ENCODE results near the gene PRICKLE1.

Gene PRICKLE1

DNA sequence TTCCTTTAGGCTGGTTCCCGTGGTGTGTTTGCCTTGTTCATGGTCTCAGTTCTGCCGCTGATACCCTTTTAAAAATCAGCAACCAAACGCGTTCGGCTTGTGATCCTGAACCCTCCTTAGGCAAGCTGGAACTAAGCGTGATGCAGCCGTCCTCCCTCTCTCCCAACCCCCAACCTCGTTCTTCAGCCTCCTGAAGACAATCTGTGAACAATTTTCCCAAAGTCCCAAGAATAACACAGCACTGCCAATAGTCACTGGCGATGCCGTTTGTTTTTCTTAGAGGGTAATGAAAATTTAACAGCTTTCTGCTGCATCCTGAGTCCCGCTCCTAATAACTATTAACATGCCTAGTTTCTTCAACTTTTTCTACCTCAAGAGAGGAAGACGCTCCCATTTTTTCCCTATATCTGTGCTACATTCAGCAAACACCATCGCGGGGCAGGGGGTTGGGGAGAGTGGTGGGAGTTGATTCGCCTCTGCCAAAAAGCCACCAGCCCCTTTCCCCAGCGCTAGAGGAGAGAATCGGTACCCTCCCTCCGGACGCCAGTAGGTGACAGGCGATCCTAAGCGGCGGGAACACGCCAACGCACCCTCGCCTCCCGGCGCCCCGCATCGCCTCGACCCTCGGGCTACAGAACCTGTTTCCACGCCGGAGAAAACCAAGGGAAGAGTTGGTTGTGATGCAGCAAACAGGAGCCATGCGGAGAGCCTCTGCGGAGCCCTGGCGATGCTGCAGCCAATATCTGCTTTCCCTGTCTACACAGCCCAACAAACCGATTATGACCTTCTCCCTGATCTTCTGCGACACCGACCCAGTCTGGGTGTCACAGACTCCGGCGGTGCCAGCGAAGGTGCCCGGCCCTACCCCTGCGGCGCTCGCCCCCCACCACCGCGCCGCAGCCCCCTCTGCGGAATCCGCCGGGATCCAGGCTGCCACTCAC is 752 bp downstream of the PRICKLE1 start:
- DNase-seq: peak; percentile 81

DNA sequence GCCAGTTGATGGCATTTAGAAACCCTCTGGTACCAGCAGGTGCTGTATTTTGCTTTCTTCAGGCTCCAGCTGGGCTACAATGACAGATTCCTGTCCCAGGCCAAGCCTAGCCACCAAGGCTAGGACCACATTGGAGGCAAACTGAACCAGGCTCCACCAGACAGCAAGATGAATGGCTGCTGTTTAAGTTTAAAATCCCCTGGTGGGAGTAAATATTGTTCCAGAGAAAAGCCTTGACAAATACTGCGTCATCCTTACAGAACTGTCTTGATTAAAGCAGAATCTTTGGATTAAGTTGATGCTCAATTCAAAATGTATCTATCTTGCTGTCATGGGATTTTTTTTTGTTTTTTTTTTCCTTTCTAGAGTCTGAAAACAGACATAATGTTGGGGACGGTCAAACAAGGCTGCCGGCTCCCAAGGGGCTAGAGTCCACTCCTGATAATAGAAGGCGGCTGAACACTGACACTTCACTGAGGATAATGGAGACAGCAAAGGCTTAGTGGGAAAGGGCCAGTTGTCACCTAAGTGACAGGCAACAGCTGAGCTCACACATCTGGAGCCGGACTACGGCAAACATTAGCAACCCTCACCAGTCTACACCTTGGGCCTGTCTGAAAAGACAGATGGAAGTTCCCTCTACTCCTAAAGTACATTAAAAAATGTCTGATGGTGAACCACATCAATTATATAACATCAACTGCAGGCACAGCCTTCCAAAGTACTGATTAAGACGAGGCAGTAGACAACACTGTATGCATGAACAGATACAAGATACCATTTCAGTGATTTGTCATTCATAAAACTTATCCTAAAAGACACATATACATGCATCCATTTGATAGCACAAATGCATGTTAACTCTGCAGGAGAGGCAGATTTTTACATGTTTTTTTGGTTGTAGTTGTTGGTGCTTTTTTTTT is 1.7 kb downstream of the PRICKLE1 start:
- peak; percentile 94 for DNase-seq

DNA sequence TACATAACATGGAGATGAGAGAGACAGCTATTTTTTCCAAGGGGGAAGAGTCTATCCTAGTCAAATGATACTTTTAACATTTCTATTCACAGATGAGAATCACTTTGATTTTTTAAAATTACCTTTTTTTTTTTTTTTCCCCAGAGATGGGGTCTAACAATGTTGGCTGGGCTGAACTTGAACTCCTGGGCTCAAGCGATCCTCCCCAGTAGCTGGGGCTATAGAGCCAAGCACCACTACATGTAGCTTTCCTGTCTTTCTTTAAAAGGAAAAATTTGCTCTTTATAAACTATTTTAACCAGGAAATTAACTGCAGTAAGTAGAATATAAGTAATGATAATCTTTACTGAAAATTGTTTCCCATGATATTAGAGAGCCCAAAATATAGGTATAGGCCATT is 3.3 kb downstream of the PRICKLE1 start:
- peak; percentile 17 for DNase-seq

DNA sequence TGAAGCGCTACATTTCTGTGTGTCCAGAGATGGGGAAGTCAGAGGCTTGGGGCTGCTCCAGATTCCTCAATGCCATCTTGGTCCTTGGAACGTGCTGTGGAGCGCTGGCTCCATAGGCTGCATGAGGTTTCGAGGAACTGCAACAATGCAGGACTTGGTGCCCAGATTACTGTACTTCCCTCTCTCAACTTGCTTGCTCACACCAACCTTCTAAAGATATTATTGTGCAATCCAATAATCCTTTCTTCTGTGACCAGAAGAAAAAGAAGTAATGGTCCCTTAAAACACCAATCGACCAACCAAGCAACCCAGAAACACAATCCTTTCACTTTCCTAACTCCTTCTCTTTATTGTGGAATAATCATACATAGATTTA is 3.7 kb downstream of the PRICKLE1 start:
- no peak for DNase-seq

DNA sequence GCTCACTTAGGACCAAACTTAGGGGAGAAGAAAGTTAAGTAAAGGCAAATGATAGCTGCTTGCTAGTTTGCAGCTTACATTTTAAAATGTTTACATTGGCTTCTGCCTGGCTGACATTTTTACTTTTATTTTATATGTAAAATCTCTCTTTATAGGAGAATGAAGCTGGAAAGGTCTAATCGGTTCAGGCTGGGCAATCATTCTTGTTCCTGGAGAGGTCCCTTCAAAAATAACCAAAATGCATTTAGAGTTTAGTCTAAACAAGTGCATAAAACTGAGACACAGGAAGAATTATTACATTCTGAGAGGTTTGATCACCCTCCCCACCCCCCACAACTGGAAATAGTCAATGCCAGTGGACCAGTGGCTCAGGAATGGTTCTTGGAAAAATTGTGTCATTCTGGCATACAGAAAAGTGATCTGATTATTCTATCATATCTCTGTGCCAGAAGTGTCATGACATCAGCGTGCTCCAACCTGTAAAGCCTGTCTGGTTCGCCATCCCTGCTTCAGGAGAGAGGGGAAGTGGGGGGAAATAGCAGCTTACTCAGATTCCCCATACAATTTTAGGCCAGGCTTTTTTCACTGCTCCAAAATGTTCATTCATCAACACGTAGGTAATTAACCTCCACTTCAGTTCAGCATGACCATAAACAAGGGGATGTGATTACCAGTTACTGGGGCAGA is 4.2 kb downstream of the PRICKLE1 start:
- peak; percentile 61 for DNase-seq

DNA sequence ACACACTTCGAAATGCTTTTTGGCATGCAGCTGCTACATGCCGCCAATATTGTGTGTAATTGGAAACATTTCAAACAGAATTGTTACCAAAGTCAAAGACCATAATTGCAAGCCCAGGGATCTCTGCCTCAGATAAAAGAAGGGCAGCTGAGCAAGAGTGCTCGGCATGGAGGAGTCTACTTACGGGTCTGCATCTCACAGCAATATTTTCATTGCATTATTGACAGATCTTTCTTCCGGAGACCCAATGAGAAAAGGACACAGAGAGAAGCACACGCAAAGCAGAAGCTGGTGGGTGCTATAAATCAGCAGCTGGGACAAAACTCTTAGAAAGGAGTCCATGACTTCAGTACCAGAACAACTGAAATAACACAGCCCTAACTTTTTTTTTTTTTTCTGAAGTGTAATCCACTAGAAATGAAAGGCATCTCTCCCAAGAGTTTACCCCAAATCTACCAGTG is 4.9 kb downstream of the PRICKLE1 start:
- DNase-seq: peak; percentile 73

DNA sequence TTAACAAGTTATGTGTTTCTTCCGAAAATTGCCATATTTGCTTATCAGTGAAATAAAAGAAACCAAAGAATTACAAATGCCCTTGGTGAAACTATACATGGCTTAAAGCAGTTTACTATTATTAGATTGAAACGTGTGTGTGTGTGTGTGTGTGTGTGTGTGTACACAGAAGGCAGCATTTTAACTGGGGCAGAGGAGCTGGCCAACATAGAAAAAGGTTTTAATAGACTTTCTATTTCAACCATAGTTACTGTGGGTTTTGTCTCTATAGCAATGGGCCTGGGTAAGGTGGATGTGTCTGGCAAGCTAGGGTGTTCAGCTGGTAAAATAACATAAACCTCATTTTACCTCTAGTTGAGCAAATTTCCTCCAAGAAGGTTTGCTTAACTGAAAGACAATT is 6.5 kb downstream of the PRICKLE1 start:
- DNase-seq: no peak

DNA sequence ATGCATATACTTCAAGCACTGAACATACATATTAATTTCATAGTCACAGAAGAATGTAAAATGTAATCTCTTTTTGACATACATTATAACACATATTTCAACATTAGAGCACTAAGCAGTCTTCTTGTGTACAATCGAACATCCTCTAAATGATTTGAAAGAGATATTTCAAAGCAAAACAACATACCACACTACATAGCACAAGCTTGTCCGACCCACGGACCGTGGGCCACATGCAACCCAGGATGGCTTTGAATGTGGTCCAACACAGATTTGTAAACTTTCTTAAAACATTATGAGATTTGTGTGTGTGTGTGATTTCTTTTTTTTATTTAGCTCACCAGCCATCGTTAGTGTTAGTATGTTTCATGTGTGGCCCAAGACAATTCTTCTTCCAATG is 7.0 kb downstream of the PRICKLE1 start:
- no peak for DNase-seq

DNA sequence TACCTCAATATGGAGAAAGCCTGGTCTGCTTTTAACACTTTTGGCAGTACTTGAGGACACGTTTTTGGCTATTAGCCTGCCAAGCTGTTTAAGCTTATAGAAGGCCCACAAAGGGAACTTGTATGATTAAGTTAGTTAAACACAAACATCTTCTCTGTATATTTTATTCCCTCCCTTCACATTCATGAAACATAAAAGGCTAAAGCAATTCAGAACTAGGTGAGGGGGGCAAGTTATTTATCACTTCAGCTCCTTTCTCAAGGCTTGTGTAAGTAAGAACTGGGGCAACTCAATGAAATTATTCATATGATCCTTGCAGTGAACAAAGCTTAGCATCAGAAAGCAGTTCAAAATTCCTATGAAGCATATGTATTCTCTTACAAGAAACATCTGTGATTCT is 7.5 kb downstream of the PRICKLE1 start:
- DNase-seq: no peak

DNA sequence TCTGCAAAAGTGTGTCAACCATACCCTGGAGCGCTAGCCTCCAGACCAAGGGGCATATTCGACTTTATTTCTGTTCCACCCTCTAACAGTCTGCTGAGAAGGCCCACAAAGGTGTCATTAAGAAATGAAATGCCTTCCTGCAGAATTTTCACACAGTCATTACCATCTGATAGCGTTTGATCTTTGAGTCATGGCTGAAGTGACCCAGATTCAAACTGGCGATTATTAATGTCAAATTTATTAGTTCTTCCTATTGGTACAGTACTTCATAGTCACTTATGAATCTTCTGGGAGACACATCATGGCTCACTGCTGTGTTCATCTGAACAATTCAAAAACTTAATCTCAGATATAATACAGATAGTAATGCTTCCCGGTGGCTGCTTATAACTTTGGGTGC is 13.2 kb downstream of the PRICKLE1 start:
- DNase-seq: peak; percentile 17

DNA sequence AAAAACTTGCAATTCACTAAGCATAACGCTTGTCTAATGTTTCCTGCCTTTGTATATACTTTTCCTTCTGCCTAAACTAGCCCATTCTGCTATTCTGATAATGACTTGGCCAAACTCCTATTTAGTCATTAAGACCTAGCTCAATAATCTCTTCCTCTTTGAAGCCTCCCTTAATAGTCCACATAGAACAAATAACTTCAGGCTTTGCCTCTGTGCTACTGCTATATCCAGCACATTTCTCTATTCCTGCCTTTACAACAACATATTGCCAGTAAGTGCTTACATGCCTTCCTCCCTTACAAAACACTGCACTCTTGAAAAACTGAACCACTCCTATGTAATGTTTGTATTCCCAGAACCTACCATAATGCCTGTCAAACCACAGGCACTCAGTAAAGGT is 13.8 kb downstream of the PRICKLE1 start:
- DNase-seq: no peak

DNA sequence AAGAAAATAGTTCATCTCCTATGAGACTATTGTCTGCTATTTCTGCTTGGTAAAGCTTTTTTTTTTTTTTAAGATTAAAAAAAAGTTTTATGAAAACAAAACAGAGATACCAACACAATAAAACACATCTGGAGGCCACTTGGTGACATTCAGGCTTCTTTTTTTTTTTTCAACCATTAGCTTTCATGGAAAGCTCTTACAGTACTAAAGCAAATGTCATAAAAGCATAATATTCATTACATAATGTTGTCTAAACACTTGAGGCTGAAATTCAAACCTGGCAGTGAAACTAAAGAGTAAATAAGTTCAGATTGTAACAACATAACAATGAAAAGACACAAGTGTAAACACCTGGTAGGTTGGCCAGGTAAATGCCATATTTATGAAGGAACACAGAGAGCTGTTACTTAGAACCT is 14.7 kb downstream of the PRICKLE1 start:
- DNase-seq: peak; percentile 61

DNA sequence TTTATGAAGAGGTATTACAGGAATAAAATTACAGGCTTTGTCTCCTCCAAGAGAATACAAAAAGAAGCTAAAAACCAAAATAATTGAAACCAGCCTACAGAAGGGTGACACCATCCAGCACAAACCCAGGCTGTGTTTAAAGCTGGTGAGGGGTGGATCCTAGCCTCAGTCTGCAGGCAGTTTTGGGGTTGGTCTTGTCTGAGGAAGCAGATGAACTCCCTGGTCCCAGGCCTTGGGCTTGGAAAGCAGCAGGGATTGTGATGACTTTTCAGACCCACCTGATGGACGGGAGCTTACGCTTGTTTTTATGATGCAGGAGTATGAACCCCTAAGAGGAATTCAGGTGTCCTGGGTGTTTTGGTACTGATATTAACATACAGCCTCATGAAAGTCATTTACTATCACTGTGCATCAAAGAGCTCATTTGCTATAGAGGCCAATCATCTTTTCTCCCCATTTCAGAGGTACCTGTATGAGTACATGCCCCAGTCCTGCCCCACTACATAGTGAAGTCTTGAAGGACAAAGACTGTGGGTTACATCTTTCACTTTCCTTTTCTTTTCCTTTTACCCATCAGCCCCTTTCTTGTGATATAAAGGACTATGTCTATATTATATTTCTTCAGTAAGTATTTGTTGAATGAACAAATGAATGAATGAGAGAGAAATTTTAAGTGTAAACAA is 18.1 kb downstream of the PRICKLE1 start:
- no peak for DNase-seq

DNA sequence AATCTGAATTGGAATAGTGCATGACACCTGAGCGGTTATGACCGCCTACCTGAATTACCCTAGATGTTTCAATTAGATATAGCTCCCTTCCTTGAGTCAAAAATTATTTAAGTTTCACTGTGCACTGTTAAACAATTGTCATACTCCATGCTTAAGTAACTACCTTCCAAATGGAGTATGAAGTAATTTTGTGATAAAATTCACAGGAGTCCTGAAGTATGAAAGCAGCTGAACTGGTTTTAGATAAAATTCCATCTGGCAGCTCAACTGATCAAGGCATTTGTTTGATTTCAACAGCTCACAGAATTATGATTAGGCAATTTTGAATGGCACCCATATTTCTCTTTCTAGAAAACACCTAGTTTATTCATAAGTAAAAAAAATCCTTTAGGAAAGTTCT is 19.5 kb downstream of the PRICKLE1 start:
- no peak for DNase-seq

DNA sequence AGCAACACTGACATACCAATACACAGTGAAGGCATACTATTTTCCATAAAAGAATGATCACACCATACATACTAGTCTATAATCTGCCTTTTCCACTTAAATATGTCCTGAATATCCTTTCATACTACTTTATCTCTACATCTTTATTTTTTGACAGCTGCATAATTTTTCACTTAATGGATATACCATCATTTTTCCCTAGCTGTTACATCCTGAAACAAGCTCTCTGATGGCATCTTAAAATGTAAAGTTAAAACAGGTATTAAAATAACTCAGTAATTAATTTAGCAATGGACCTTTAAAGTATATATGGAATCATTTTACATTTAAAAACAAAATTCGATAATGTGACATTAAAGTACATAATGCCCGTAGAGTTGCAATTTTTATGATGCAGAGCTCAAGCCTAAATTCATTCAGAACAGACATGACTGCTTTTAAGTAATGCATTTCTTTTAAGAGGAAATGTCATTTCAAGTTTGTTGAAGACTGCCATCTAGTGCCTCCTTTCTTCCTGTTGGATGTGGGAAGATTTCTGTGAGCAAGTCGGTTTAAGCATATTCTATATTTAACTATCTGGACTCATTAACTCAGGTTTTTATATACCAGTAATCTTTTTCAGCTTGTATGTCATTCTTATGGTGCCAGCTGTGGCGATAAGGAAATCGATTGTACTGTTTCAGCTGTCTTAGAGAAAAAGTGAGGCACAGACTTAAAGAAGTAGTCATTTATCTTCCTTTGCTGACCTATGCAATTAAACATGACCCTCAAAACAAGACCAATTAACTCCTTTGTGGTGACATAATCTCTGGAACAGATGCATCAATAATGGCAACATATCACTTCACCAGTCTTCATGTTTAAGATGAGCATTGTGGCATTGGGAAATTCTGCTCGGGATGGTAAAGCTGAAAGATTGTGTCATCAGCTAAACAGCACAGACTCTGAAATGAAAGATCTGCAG is 20.3 kb downstream of the PRICKLE1 start:
- peak; percentile 86 for DNase-seq

DNA sequence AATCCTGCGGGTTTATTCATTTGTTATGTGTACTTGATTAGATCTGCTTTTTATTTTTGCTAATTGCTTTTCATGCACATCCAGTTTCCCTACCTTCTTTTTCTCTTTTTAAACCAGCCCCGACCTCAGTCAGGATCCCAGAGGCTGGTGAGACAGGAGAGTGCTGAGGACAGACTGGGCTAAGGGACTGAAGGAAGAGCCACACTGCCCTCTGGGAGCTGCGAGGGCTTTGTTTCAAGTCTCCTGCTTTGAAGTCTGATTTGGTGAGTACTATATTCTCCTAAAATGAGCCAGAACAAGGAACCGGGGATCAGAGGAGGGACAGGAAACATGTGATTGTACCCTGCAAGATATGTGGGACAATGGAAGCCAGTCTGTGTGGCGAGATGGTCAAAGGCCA is 23.9 kb downstream of the PRICKLE1 start:
- DNase-seq: peak; percentile 36

DNA sequence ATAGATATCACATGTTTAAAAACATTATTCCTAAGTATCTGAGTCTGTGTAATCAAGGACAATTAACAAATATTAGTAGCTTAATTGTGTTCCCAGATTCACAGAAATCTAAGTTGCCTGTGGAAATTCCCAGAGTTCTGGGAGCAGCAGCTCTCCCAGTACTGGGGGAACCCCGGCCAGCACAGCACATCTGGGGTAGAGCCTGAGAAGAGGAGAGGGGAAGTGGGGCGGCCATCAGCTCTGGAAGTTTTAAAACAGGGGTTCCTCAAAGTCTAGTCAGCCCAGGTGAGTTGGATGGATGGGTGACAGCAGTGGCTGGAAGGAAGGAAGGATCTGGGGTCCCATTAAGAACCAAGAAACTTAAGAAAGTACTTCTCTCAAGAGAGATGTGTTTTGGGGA is 24.6 kb downstream of the PRICKLE1 start:
- DNase-seq: no peak

DNA sequence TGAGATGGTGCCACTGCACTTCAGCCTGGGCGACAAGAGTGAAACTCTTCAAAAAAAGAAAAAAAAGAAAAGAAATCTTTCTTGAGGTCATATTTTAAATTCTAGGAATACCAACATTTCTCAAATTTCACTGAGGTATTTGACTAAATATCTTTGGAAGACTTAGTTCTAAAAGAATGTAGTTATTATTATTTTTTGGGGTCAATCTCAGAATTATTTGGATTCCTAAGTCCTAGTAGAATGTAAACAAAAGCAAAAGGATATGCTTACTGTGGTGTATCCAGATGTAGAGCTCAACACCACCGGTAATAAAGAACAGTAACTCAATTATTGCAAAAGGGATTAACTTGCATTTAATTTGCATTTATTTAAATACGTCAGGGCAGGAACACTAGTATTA is 25.0 kb downstream of the PRICKLE1 start:
- no peak for DNase-seq

DNA sequence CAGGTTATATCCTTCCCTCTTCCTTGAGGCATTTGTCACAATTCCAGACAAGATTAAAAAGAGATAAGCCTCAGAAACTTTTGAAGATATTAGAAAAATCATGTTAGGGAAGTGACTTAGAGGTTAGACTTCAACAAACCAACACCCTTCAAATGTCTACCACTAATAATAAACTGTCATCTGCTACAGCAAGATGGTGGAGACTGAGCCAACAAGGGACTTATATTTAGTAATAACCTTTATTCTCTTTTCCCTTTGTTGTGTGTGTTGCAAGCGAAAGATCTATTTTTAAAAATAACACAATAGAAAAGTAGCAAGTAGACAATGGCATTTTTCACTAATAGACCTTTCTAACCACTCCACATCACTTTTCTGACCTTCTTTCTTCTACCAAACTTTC is 28.6 kb downstream of the PRICKLE1 start:
- DNase-seq: no peak

DNA sequence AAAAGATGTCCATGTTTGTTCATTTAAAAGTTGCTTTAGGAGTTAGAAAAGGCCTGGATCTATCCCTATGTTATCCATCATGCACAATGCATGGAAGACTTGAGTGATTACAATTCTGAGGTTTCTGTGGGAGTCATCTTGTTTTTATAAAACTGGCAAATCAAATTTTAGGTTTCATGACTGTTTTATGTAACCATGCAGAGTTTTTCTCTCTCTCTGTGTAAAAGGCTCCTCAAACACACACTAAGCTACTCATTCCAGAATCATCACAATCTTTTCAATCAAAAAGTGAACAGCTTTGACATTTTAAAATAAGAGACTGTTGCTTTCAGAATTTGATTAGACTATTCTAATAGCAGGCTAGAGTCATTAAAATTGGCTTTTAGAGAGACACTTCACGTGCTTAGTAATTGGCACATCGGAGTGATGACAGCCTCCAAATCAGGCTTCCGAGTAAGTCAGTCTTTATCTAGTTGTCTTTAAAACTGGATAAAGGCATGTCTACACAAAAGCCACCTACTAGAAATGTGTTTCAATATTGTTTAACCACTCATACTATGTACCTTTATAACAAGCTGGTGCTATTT is 31.9 kb downstream of the PRICKLE1 start:
- DNase-seq: no peak

DNA sequence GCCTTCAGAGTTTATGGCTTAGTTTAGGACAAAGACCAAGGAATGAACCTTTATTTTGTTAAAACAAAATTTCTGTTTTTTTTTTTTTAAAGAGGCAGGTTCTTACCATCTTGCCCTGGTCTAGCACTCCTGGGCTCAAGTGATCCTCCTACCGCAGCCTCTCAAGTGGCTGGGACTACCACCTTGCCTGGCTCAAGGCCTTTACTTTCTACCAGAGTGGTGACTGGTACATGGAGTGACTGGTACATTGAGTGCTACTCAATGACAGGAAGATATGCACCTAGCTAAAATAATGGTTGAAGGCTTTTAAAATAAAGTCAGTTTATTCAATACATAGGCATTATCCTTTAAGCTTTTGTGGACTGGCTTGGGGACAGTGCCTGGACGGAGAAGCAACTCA is 32.6 kb downstream of the PRICKLE1 start:
- no peak for DNase-seq
